ENCODE results near the gene CCR6. TPM values are rescaled to one million over a fixed set of nuclear protein-coding genes. Genes with fewer than 3 reads are reported as not detected.

Gene CCR6
- total RNA-seq (under 1 TPM; 0.31 to 0.34 TPM), polyA plus RNA-seq (under 1 TPM; 0.16 to 0.39 TPM)
- long read RNA-seq, donor 1 = 0 reads
- long read RNA-seq, donor 2 = 0 reads
- long read RNA-seq, donor 3 = 0 reads
- long read RNA-seq, donor 4 = 0 reads
- long read RNA-seq, donor 5 = 0 reads

- H3K4me1 ChIP-seq (ENCODE audit: control insufficient read depth in 5 of 5, insufficient read depth in 5 of 5, low read length in 5 of 5) = no peaks in the 10 kb centered on the region
- no peak for DNase-seq
- H3K27ac ChIP-seq (ENCODE audit: low read depth in 1 of 2, low read length in 1 of 2) = no peak within 1 kb of the TSS
- TF ChIP-seq CTCF (IDR thresholded peaks at IDR 0.05; ENCODE audit: control extremely low read depth, extremely low read depth) = no peak
- H3K36me3 ChIP-seq (ENCODE audit: control insufficient read depth in 4 of 4, insufficient read depth in 4 of 4, low read length in 4 of 4) = no peaks in the 10 kb centered on the region
- H3K27me3 ChIP-seq (ENCODE audit: control insufficient read depth in 3 of 3, insufficient read depth in 3 of 3, low read length in 2 of 3) = no peaks in the 10 kb centered on the region
- peaks cover 0 to 2% (median 0%) of the 10 kb centered on the region in 4 donors for H3K9me3 ChIP-seq (ENCODE audit: control insufficient read depth in 4 of 4, insufficient read depth in 3 of 4, low read length in 3 of 4)
- no peak for ATAC-seq (ENCODE audit: insufficient read depth, low FRiP score)
- no peak within 1 kb of the TSS for H3K9ac ChIP-seq (ENCODE audit: insufficient read depth in 1 of 2, low read length in 2 of 2)
- 57 to 61% methylated on average over 8 of the region's 8 CpGs for WGBS, 2 donors
- H3K4me3 ChIP-seq = no peak within 1 kb of the TSS
These were observed at the start of gene CCR6 for GRCh38 chr6:167122827-167123657. Gene CCR6 (plus strand): TSS chr6:167123096. CDS start chr6:167136135, 13,039 bp downstream.

- H3K27me3 ChIP-seq (ENCODE audit: control insufficient read depth in 3 of 3, insufficient read depth in 3 of 3, low read length in 2 of 3) = no peaks in the 10 kb centered on the region
- H3K27ac ChIP-seq (ENCODE audit: low read depth in 1 of 2, low read length in 1 of 2) = no peak overlapping the region
- H3K4me3 ChIP-seq = no peak overlapping the region
- H3K36me3 ChIP-seq (ENCODE audit: control insufficient read depth in 4 of 4, insufficient read depth in 4 of 4, low read length in 4 of 4) = no peaks in the 10 kb centered on the region
- peaks cover 0 to 4% (median 0%) of the 10 kb centered on the region in 4 donors for H3K9me3 ChIP-seq (ENCODE audit: control insufficient read depth in 4 of 4, insufficient read depth in 3 of 4, low read length in 3 of 4)
- ATAC-seq (ENCODE audit: insufficient read depth, low FRiP score) (no peak), DNase-seq (no peak)
- TF ChIP-seq CTCF (IDR thresholded peaks at IDR 0.05; ENCODE audit: control extremely low read depth, extremely low read depth) = no peak
- no peaks in the 10 kb centered on the region for H3K4me1 ChIP-seq (ENCODE audit: control insufficient read depth in 5 of 5, insufficient read depth in 5 of 5, low read length in 5 of 5)
- H3K9ac ChIP-seq (ENCODE audit: insufficient read depth in 1 of 2, low read length in 2 of 2) = no peak overlapping the region
These were observed 49.1 kb upstream of the CCR6 start for GRCh38 chr6:167073679-167074274.

GRCh38 chr6:167077241-167077932 is 45.5 kb upstream of the CCR6 start:
- H3K9me3 ChIP-seq (ENCODE audit: control insufficient read depth in 4 of 4, insufficient read depth in 3 of 4, low read length in 3 of 4) = peaks cover 0 to 4% (median under 1%) of the 10 kb centered on the region in 4 donors
- no peaks in the 10 kb centered on the region for H3K27me3 ChIP-seq (ENCODE audit: control insufficient read depth in 3 of 3, insufficient read depth in 3 of 3, low read length in 2 of 3)
- no peak overlapping the region for H3K27ac ChIP-seq (ENCODE audit: low read depth in 1 of 2, low read length in 1 of 2)
- WGBS, 2 donors = 78 to 80% methylated on average over 15 of the region's 15 CpGs
- H3K36me3 ChIP-seq (ENCODE audit: control insufficient read depth in 4 of 4, insufficient read depth in 4 of 4, low read length in 4 of 4) = no peaks in the 10 kb centered on the region
- ATAC-seq (ENCODE audit: insufficient read depth, low FRiP score) = no peak
- H3K4me1 ChIP-seq (ENCODE audit: control insufficient read depth in 5 of 5, insufficient read depth in 5 of 5, low read length in 5 of 5) = no peaks in the 10 kb centered on the region
- DNase-seq = no peak
- no peak overlapping the region for H3K9ac ChIP-seq (ENCODE audit: insufficient read depth in 1 of 2, low read length in 2 of 2)
- no peak overlapping the region for H3K4me3 ChIP-seq
- TF ChIP-seq CTCF (IDR thresholded peaks at IDR 0.05; ENCODE audit: control extremely low read depth, extremely low read depth) = no peak

Data from lung (tissue), 16 donors.